HG03280 (cell line): ENCODE data around the gene GSTCD.
"Not testable (repeated sequence)": the region's sequence is repeated elsewhere in the genome, so short reads cannot be mapped to it uniquely, and the experiment has no call there.

Experiments
- ATAC-seq: cut with Tn5 transposase; IDR thresholded peaks from one replicate; pipeline ENCODE4 v1.9.1; 2021; ENCODE audit warnings: mild to moderate bottlenecking, moderate library complexity; ENCODE audit not compliant: unreplicated experiment

Gene GSTCD

DNA sequence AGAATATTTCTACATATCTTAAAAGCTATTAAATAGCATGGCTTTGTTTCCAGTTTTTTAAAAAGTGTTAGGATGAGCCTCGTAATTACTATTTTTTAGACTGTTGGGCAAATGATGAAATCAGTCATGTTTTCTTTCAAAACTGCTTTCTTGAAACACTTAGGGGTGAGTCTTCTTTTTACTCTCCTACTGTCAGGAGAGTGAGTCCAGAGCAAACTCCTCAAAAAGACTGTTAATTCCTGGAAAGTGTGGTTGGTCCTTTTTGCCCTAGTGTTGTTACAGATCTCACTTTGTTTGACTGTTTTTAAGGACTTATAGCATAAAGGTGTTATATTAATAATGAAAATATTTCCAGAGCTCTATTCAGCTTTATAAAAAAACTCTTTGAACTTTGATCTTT is 6.3 kb downstream of the GSTCD start:
- no peak for ATAC-seq

DNA sequence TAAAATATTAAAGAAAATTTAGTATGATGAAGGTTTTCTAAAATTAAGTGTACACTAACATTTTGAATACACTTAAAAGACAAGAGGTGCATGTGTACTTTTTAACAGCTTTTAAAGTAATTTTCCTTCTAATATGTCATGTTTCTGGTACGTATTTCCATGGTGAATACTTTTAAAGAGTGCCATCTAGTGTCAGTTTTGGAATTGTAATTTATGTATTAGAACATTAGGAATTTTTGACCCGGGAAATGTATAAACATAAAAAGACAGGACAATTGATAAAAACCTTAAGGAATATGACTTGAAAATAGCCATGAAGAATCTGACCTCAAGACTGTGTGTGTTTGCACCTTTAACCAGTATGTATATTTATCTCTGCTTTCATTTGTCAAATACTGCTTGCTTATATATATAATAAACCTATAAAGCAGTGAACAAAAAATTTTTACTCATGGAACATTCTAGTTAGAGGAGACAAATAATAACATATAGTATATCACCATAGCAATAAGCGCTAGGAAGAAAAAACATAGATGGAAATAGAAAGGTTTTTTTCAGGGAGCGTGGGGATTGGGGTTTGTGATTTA is 7.2 kb downstream of the GSTCD start:
- no peak for ATAC-seq

DNA sequence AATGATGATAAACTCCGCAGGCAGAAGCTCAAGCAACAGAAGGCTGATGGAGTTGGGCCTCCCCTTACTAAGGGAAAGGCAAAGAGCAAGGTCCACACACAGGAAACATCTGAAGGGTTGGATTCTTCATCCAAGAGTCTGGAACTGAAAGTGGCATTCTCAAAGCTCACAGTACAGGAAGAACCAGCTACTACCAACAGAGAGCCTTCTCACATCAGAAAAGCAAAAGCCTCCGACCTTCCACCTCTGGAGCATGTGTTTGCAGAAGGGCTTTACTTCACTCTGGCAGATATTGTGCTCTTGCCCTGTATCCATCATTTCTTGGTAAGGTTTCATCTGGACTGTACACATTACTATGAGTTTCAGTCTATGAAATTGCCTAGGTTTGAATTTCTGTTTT is 10.6 kb downstream of the GSTCD start:
- no peak for ATAC-seq

DNA sequence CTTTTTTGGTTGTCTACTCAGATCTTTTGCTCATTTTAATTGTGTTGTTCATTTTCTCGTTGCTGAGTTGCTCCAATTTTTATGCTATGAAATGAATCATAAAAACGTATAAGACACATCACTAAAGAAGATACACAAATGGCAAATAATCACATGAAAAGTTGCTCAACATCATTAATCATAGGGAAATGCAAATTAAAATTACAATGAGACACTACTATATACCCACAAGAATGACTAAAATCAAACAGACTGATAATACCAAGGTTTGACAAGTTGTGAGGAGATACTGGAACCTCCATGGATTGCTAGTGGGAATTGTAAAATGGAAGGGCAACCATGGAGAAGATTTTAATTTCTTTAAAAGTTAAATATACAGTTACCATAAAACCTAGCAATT is 17.0 kb downstream of the GSTCD start:
- no peak for ATAC-seq

DNA sequence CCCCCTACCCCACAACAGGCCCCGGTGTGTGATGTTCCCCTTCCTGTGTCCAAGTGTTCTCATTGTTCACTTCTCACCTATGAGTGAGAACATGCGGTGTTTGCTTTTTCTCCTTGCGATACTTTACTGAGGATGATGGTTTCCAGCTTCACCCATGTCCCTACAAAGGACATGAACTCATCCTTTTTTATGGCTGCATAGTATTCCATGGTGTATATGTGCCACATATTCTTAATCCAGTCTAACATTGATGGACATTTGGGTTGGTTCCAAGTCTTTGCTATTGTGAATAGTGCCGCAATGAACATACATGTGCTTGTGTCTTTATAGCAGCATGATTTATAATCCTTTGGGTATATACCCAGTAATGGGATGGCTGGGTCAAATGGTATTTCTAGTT is 21.3 kb downstream of the GSTCD start:
- ATAC-seq = not testable (repeated sequence)

DNA sequence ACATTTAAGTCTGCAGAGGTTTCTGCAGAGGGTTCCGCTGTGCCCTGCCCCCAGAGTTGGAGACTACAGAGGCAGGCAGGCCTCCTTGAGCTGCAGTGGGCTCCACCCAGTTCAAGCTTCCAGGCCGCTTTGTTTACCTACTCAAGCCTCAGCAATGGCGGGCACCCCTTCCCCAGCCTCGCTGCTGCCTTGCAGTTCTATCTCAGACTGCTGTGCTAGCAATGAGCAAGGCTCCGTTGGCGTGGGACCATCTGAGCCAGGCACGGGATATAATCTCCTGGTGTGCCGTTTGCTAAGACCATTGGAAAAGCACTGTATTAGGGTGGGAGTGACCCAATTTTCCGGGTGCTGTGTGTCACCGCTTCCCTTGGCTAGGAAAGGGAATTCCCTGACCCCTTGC is 26.6 kb downstream of the GSTCD start:
- not testable (repeated sequence) for ATAC-seq

DNA sequence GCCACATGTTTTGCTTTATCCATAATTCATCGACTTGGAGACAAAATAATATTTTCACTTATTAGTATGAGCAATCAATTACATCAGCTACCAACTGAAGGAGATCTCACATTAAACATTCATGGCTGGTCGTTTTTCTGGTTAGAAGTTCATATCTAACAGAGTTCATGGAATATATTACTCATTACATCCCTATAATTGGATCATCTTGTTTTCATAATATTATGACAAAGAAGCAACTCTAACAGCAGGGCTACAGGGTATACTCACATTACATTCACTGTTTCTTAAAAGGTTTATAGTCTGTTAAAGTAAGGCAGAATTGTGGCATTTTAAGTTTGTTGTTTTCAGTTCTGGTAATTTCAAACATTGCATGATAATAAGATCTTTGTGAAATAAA is 33.0 kb downstream of the GSTCD start:
- no peak for ATAC-seq

DNA sequence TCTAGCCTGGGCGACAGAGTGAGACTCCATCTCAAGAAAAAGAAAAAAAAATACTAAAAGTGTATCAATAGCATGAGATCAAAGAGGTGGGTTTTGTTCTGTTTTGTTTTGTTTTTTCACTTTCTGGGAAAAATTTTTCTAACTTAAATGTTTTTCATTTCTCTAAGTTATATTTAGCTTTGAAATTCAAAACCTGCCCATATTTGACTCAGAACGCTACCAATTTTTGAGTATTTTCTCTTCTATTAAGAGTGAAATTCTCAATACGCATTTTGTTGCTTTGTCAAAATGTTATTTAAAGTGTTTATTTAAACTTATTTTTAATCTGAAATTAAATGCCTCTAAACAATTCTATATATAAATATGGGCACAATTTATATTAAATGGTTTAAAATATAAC is 39.6 kb downstream of the GSTCD start:
- ATAC-seq = no peak

DNA sequence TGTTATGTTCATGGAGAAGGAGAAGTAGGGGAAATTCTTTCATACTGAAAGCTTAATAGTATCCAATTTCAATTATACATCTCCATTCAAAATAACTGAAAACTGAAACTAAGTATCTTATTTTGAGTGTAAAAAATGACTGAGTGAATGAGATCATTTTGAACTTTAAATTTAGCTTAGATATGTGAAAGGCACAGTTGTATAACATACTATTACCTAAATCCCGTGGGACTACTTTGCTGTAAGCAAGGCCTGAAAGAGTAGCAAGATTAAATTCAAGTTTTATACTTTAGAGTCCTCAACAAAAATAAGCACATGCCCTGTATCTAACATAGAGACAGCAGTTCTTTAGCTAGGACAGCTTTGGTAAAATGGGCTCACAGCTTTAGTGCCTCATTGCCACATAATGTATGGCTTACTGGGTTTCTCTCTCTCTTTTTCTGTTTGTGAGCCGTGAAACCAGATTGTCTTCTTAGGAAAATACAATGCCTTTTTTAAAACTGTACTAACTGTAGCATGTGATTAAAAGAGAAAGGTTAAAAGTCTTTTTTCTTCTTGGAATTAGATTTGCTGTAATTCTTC is 43.2 kb downstream of the GSTCD start:
- ATAC-seq = no peak

DNA sequence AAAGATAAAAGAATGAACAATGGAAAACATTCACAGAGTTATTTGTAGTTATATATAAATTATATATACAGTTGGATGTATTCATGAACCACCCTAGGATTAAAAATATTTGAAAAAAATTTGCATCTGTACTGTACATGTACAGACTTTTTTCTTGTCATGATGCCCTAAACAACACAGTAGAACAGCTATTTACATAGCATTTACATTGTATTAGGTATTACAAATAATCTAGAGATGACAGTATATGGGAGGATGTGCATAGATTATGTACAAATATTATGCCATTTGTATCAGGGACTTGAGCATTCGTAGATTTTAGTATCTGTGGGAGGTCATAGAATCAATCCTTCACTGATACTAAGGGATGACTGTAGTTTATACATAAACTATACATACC is 44.8 kb downstream of the GSTCD start:
- ATAC-seq = no peak

DNA sequence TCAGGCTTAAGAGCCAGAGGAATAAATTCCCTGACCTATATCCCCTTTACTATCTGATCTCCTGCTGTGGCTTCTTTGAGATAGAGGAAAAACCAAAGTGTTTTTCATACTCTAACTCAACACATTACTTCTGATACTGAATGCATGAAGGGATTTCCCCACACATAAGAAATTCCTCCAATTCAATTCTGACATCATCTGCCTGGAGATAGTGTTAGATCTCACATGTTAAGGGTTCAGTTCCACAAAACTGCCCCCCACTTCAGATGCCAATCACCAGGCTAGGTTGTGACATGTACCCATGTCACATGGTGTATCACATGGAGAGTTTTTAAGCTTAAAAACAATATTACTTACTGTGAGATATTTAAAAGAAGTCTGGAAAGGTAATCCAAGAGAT is 46.8 kb downstream of the GSTCD start:
- no peak for ATAC-seq

DNA sequence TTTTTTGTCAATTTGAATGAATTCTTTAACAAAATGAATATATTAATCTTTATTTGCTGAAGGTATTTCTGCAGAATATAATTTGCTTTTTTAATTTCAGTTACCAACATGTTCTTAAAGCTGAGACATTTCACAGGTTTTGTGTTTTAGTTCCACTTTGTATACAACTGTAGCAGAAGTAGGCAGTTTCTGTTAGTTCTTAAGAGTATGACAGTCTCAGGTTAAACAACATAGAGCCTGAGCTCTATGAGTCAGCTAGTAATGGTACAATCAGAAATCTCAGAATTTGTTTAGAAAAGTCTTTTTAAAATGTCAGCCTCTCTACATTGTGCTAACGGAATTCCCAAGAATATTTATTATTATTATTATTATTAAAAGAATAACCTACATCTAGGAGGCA is 50.4 kb downstream of the GSTCD start:
- ATAC-seq = no peak

DNA sequence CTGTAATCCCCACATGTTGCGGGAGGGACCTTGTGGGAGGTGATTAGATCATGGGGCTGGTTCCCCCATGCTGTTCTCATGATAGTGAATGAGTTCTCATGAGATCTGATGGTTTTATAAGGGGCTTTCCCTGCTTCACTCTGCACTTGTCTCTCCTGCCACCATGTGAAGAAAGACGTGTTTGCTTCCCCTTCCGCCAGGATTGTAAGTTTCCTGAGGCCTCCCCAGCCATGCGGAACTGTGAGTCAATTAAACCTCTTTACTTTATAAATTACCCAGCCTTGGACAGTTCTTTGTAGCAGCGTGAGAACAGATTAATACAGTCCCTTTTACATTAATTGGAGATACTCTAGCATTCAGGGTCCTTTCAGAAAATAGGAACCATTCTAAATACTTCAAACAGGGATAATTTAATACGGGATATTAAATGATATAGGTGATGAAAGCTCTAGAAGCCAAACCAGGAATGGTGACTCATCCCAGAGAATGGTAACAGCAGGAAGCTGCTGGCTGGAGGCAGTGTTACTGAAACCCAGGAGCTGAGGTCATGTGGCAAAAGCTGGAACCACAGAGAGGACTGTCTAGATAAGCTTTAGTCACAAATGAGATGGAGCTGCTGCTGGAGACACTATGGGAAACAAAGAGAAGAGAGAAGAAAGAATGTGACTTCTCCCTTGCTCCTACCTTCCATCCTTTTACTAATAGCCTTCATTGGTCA is 57.3 kb downstream of the GSTCD start:
- ATAC-seq = no peak

DNA sequence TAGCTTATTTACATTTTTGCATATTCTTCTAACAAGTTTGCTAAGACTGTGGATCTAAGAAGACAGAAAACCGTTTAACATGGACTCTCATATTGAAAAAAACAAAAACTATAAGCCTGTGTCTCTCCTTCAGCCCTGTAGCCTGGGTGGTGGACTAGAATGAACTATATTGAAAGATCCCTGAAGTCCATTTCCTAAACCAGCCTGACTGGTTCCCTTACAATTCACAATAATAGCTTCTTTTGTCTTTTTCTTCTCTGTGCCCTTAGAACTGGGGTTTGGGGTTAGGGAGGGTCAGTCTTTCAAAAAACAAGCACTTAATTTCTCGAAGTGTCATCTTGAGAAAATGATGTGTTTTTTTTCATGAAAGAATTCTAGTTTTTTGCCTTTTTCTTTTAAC is 59.0 kb downstream of the GSTCD start:
- ATAC-seq = no peak

DNA sequence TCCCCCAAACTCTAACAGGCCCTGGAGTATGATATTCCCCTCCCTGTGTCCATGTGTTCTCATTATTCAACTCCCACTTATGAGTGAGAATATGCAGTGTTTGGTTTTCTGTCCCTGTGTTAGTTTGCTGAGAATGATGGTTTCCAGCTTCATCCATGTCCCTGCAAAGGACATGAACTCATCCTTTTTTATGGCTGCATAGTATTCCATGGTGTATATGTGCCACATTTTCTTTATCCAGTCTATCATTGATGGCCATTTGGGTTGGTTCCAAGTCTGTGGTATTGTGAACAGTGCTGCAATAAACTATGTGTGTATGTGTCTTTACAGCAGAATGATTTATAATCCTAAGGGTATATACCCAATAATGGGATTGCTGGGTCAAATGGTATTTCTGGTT is 61.9 kb downstream of the GSTCD start:
- not testable (repeated sequence) for ATAC-seq

DNA sequence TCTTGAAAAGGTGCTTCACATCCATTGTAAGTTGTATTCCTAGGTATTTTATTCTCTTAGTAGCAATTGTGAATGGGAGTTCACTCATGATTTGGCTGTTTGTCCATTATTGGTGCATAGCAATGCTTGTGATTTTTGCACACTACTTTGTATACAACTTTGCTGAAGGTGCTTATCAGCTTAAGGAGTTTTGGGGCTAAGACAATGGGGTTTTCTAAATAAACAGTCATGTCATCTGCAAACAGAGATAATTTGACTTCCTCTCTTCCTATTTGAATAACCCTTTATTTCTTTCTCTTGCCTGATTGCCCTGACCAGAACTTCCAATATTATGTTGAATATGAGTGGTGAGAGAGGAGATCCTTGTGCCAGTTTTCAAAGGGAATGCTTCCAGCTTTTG is 63.5 kb downstream of the GSTCD start:
- not testable (repeated sequence) for ATAC-seq

DNA sequence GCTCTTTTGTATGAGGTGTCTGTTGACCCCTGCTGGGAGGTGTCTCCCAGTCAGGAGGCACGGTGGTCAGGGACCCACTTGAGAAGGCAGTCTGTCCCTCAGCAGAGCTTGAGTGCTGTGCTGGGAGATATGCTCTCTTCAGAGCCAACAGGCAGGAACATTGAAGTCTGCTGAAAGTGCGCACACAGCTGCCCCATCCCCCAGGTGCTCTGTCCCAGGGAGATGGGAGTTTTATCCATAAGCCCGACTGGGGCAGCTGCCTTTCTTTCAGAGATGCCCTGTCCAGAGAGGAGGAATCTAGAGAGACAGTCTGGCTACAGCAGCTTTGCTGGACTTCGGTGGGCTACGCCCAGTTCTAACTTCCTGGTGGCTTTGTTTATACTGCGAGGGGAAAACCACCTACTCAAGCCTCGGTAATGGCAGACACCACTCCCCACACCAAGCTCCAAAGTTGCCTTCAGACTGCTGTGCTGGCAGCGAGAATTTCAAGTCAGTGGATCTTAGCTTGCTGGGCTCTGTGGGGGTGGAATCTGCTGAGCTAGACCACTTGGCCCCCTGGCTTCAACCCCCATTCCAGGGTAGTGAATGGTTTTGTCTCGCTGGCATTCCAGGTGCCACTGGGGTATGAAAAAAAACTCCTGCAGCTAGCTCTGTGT is 67.3 kb downstream of the GSTCD start:
- not testable (repeated sequence) for ATAC-seq

DNA sequence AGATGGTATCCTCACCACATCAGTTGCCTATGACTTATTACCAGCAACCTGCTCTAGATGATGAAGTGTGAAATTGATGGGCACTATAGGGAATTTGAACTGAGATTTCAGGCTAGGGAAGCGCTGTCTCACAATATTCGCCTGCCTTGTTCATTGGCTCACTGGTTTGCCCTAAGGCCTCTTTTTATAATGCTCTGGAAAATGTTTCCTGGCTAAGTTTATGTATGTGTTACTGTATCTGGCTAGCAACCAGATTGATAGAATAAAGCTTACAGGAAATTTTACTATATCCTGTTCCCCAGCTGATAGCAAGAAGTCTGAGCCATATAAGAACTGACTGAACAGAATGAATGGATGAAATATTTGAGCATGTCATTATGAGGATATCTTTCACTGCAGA is 71.6 kb downstream of the GSTCD start:
- no peak for ATAC-seq

DNA sequence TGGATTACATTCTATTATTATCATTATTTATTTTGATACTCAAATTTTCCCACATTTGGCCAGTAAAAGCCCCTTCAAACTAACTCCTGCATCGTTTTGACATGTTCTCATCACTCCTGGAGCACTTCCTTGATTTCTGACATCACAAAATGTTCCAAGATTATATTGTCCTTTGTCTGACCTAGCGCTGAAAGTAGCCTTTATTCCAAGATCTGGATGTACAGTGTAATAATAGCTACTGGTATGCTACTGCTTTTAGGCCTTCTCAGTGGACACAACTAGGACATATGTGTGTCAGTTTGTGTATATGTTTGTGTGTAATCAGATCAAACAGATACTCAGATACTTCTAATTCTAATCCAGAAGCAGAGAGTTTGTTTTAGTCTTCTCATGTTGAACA is 76.2 kb downstream of the GSTCD start:
- ATAC-seq = no peak

DNA sequence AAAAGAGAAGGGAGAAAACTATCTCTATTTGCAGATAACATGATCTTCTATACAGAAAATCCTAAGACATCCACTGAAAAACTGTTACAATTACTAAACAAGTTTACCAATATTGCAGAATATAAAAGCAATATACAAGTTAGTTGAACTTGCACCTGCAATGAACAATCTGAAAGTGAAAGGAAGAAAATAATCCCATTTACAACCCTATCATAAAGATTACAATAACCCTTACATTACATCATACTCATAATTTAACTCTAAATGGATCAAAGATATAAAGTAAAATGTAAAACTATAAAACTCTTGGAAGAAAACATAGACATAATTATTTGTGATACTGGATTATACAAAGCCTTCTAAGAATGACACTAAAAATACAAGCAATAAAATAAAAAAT is 77.2 kb downstream of the GSTCD start:
- ATAC-seq = no peak

DNA sequence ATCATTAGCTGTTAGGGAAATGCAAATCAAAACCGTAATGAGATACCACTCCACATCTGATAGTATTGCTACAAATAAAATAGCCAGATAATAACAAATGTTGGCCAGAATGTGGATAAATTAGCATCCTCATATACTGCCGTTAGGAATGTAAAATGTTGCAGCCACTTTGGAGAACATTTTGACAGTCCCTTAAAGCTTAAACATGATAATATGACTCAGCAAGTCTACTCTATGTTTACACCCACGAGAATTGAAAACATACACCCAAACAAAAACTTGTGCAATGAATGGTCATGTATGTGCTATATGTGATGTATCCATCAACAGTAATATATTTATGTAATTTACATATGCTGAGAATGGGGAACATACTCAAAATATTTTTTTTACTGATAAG is 78.2 kb downstream of the GSTCD start:
- no peak for ATAC-seq

DNA sequence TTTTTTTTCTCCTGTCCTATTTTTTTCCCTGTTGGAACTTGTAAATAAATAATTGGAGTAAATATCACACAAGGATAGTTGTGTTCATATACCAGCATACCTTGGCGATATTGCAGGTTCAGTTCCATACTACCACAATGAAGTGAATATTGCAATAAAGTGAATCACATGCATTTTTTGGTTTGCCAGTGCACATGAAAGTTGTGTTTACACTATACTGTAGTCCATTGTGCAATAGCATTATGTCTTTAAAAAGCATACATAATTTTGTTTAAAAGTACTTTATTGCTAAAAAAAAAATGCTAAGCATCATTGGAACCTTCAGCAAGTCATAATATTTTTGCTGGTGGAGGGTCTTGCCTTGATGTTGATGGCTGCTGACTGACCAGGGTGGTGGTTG is 88.6 kb downstream of the GSTCD start:
- no peak for ATAC-seq
